Mammary epithelial cell (primary cell): ENCODE data around the gene ITIH1.

Source experiments
- EZH2 ChIP-seq: IDR thresholded peaks from 2 replicates; pipeline ENCODE4 v1.6.1; 2012; ENCODE audit warnings: low read length, inconsistent platforms, borderline replicate concordance
- TF ChIP-seq, protein P1 (sequence below), 2 donors: IDR thresholded peaks in 1 of 2; conservative IDR thresholded peaks in 1 of 2; 2 replicates each; pipeline ENCODE4 v1.5.1; 2011 to 2012; ENCODE audit warnings: inconsistent platforms in 2 of 2, low read length in 2 of 2, mild to moderate bottlenecking in 2 of 2, control low read depth in 1 of 2, low read depth in 1 of 2; ENCODE audit not compliant: insufficient read depth in 1 of 2; ENCODE audit errors: extremely low read depth in 1 of 2

DNA sequence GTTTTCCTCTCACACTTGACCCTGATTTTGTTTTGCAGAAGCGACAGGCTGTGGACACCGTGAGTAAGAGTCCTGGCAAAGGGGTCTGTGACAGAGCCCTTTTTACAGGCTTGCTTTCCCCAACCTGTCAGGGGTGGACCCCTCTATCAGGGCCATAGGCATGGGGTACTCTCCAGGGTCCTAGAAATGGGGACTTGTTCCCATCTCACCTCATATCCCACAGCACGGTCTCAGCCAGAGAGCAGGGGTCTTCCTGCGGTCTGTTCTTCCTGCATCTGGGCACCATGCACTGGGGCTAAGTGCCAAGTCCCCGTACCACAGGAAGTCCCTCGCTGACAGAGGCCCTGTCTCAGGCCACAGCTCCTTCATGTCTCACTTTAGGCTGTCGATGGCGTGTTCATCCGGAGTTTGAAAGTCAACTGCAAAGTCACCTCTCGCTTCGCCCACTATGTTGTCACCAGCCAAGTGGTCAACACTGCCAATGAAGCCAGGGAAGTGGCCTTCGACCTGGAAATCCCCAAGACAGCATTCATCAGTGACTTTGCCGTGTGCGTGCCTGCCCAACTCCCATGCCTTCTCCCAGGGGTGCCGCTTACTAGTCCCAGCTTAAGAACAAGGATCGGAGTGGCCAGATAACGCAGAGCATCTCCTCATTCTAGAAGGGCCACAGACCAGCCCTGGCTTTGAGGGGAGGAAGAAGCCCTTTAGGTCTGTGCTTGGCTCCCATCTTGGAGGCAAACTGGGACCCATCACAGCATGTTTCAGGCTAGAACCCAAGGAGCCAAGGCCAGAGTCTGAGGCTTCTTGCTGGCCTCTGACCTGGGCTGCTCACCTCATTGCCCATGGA lies 783 bp downstream of the ITIH1 start:
- TF ChIP-seq, protein P1, sequence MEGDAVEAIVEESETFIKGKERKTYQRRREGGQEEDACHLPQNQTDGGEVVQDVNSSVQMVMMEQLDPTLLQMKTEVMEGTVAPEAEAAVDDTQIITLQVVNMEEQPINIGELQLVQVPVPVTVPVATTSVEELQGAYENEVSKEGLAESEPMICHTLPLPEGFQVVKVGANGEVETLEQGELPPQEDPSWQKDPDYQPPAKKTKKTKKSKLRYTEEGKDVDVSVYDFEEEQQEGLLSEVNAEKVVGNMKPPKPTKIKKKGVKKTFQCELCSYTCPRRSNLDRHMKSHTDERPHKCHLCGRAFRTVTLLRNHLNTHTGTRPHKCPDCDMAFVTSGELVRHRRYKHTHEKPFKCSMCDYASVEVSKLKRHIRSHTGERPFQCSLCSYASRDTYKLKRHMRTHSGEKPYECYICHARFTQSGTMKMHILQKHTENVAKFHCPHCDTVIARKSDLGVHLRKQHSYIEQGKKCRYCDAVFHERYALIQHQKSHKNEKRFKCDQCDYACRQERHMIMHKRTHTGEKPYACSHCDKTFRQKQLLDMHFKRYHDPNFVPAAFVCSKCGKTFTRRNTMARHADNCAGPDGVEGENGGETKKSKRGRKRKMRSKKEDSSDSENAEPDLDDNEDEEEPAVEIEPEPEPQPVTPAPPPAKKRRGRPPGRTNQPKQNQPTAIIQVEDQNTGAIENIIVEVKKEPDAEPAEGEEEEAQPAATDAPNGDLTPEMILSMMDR (conservative IDR thresholded peaks at IDR 0.05 in 1 of 2, IDR thresholded peaks at IDR 0.05 in 1 of 2; ENCODE audit: extremely low read depth in 1 of 2, insufficient read depth in 1 of 2, low read depth in 1 of 2, low read length in 2 of 2) = no peak
- TF ChIP-seq EZH2 = no peak
